ENCODE results near the gene ZBTB7C.

The ZBTB7C gene

DNA sequence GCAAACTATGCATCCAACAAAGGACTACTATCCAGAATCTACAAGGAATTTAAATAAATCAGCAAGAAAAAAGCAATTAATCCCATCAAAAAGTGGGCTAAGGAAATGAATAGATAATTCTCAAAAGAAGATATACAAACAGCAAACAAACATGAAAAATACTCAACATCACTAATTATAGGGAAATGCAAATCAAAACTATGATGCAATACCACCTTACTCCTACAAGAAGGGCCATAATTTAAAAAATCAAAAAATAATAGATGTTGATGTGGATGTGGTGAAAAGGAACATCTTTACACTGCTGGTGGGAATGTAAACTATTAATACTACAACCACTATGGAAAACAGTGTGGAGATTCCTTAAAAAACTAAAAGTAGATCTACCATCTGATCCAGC lies 164.7 kb downstream of the ZBTB7C start:
- DNase-seq = no peak

- no peak for DNase-seq
Observed at GRCh38 chr18:48238636-48239035, 170.5 kb downstream of the ZBTB7C start.

GRCh38 chr18:48238206-48238605 lies 171.0 kb downstream of the ZBTB7C start:
- DNase-seq = no peak

- DNase-seq = no peak
Observed at GRCh38 chr18:48236822-48237221, 172.4 kb downstream of the ZBTB7C start.

- DNase-seq = no peak
Observed at GRCh38 chr18:48230467-48231113, 178.6 kb downstream of the ZBTB7C start.

DNA sequence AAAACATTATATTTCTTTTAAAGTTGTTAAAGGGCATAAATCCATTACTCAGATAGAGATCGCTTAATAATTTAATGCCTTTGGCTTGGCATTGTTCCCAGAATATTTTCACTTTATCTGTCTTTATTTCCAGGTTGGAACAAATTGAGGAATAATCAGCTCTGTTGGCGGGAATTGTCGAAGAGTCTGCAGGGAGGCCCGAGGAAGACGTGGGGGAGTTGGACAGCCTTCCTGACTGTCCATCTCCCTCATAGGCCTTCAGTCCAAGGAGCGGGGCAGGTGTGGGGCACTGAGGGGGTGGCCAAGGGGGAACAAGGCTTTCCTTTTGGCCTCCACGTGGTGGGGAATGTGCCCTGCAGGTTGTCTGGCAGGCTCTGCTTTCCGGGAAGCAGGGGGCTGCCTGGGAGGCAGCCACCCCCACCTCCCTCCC lies 179.6 kb downstream of the ZBTB7C start:
- no peak for DNase-seq

DNA sequence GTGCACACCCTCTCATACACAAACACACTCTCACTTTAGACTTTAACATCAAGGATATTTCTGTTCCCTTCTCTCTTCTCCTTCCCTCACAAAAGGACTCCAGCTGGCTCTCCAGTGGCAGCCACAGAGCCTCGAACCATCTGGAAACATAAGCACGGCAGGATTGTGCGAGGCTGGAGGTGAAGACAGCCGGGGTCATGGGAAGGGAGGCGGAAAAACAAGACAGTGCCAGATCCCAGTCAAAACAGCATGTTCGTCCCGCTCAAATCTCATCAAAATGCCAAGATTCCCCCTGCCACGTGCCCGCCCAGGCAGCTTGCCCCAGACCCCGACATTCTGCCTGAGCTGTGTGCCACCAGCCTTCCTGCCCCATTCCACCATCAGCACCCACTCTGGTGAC lies 180.3 kb downstream of the ZBTB7C start:
- no peak for DNase-seq

DNA sequence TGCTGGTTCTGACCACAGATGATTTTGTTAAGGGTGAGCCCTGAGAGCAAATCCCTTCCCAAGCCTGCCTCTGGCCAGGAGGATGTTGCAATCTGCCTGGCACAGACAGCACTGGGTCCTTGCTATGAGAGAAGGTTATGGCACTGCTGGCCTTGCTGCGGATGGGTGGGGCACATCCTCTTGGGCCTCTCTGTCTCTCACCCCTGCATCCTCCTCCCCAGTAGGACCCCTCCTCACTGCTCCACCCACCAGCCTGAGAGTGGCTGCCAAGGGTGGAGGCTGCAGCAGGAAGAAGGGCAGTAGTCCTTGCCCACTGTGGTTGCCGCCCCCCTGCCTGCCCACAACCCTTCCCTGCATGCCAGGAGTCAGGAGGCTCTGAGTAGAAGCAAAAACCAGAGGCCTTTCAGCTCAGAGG lies 180.9 kb downstream of the ZBTB7C start:
- no peak for DNase-seq

DNA sequence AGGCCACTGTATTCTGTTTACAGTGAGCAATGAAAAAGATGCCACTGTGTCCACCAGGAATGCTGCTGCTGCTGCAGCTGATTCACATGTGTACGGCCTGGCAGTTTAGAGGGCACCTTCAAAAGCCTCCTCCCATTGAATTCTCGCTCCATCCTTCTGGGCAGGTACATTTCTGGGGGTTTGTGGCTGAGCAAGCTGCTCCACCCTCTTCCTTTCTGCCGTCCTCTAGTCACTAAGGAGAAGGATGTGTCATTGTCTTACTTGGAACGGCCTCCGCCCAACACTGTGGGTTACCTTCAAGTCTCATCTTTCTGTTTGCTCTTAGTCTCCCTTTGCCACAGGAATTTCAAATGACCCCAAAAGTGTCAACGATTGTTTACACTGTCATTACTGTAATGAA lies 182.0 kb downstream of the ZBTB7C start:
- DNase-seq = no peak

- DNase-seq = no peak
Observed at GRCh38 chr18:48226401-48226800, 182.8 kb downstream of the ZBTB7C start.

- DNase-seq = no peak
Observed at GRCh38 chr18:48222118-48222517, 187.1 kb downstream of the ZBTB7C start.

GRCh38 chr18:48219810-48220499 lies 189.2 kb downstream of the ZBTB7C start:
- DNase-seq = no peak

DNA sequence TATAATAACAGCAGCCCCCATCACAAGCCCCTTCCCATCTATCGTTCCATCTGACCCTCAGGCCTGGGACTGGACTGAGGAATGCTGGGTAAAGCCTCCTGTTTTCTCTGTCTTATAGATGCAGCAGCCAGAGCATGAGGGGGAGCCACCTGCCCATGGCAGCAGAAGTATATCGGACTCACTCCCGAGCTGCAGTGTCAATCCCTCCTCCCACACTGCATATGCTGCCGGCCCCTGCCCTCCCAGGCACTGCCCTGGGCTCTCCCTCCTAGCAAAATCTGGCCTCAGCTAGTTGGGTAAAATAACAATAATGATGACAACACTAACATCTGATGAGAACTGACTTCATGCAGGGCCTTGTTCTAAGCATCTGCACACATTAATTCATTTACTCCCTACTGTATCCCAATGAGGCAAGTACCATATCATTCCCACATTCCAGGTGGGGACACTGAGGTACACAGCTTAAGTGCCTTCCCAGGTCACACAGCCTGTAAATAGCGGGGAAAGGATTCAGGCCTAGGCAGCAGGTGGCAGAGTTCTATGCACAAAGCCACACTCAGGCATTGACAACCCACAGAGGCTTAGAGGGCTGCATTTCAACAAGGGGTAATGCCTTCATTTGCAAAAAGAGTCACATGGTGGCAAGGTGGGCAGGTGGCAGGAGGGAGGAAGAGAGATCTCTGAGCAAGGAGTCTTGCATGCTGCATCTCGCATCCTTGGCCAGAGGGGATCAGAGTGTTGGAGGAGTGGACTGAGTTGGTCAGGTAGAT lies 190.0 kb downstream of the ZBTB7C start:
- no peak for DNase-seq

DNA sequence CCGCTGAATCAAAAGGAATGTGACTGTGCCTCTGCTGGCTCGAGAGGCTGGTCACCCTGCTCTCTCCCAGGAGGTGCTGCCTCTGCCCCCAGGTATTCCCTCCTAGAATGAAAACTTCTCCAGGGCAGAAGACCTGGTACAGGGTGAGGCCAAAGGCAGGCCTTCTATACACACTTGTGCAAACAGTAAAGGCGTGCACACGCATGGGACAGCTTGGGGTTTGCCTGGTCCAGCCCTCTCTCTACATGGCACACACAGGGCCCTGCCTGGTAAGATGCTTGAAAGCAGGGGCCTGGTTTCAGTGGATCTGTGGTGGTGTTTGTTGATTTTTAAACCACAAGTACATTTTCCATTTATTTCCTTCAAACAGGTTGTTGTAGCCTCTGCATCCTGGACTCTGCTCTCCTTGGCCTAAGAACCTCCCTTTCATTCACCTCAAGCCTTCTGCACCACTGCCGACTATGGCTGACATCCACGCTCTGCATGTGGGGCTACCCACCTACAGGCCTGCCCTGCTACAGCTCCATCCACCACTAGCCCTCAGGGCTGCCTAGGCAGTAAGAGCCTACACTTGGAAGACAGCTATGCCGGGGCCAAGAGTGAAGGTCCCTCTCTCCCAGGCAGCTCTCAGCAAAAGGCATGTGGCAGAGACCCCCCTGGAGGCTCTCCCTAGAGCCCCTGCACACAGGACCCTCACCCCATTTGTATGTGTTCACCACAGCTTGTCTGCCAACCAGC lies 190.7 kb downstream of the ZBTB7C start:
- DNase-seq = no peak

DNA sequence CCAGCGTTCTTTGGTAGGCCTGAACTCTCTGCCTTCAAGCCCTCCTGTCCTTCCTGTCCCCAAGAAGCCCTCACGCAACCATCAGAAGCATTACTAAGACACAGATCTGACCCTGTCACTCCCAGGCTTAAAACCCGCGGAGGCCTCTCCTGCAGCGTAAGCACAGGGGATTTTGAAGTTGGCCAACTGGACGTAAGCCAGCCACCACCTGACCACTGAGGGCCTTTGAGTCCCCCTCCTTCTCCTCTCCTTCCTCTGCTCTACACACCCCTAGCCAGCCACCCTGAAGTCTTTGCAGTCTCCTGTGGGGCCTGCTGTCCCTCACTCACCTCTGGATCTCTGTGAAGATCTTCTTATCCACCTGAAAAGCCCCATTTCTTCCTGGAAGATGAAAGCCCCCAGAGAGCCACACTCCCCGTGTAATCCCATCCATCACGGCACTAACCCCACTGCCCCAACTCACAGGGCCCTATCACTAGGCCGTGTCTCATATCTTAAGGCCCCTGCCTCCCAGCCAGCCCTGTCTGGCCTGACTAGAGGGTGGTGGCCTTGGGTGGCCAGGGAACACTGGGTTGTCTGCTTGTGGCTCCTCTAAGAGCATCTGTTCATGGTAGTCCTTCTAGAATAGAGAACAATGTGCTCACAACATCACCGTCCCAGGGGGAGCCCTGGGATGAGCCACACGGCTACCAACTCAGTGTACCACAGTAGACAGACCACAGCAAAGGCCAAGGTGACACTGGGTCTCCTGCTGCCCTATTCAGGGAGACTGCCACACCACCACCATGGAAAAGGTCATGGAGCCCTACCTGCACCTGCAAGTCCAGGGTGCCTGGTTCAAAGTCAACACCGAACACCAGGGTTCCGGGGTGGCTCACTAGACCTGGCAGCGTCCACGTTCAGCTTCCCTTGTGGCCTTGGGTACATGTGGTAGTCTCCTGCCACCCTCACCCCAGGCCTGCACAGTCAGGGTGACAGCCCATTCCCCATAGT lies 191.6 kb downstream of the ZBTB7C start:
- DNase-seq = no peak

- DNase-seq = no peak
Observed at GRCh38 chr18:48216639-48217257, 192.4 kb downstream of the ZBTB7C start.

- no peak for DNase-seq
Observed at GRCh38 chr18:48215876-48216638, 193.1 kb downstream of the ZBTB7C start.

DNA sequence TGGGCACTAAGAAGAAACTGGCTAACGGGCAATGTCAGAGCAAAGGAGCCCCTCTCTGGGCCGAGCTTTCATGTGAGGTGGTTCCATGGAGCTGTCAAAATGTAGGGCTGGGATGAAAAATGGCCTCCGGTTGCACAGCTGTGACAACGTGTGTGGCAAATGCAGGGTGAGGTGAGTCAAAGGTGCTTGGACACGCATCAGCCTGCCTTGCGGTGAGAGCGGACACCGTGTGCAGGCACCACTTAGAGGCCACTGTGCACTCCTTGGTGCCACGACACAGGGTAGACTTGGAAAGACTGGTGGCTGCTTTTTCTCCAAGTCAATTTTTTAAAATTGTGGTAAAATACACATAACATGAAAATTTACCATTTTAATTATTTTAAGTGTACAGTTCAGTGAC lies 195.4 kb downstream of the ZBTB7C start:
- no peak for DNase-seq

DNA sequence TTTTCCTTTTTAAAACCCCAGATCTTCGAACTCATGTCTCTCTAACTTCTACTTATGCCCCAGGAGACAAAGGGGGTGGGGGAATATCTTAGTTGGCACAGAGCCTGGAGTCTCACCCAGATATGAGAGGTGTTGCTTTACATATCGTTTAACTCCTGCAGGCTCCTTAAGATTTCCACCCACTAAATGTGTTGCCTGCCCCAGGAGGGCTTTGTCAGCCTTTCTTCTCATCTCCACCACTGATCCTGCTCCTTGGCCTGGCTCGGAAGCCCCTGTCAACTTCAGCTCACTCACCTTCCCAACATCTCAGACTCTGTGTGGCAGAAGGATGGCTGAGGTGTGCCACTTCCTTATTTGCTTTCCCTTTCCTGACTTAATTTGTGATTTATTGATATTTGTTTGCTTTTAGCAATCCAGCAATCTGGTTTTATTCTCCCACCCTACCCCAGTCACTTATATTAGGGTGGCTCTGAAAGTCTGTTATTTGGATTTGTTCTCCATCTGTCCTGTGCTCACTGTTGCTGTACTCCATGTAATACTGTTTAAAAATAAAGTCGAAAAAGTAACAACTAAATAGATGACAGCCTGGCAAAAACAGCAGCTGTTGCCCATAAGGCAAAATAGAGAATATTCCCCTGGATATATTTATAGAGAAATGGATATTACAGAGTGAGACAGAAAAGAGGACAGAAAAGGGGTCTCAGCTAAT lies 200.6 kb downstream of the ZBTB7C start:
- DNase-seq = no peak

GRCh38 chr18:48207733-48208132 lies 201.4 kb downstream of the ZBTB7C start:
- DNase-seq = no peak
